H1 (cell line): ENCODE data around the gene CD99. TPM values are rescaled to one million over a fixed set of nuclear protein-coding genes. Genes with fewer than 3 reads are reported as not detected.
A peak's percentile ranks its signal among the peaks of the same experiment; 100 is the strongest.

Experiments
- CTCF ChIA-PET: fragments of 300-600 bp; sonication (Branson Sonifier 250); formaldehyde crosslinking; loops from one replicate; lab custom pipeline; 2021; ENCODE audit not compliant: partially characterized antibody; lab: Charles Lee
- POLR2A ChIA-PET: fragments of 300-600 bp; sonication (Branson Sonifier 250); formaldehyde crosslinking; loops from one replicate; lab custom pipeline; 2021; ENCODE audit warnings: inconsistent platforms; ENCODE audit not compliant: partially characterized antibody; lab: Charles Lee
- DNase-seq, 2 experiments: peaks; one replicate each; pipeline versions ENCODE4 v3.0.0 to v3.0.0-alpha.2; 2010 to 2022; ENCODE audit warnings: low spot score in 2 of 2, low read depth in 1 of 2, mixed read lengths in 1 of 2
- FAIRE-seq: peaks from 2 replicates; lab custom pipeline; 2011; peaks lifted over from hg19 to GRCh38; lab: Jason Lieb, UNC
- H2AFZ ChIP-seq: 2 replicates; pipeline ENCODE4 v1.8.1; 2012; ENCODE audit warnings: low read length, inconsistent platforms
- H2AK5ac ChIP-seq: 2 replicates; pipeline ENCODE4 v1.6.1; 2013; ENCODE audit warnings: low read depth, low read length
- H2BK120ac ChIP-seq: replicated peaks from 2 replicates; pipeline ENCODE3; 2013; ENCODE audit warnings: low read depth, low read length, inconsistent platforms
- H2BK12ac ChIP-seq: 2 replicates; pipeline ENCODE4 v1.6.1; 2013; ENCODE audit warnings: low read depth, low read length
- H2BK15ac ChIP-seq: 2 replicates; pipeline ENCODE4 v1.6.1; 2013; ENCODE audit warnings: low read length
- H2BK20ac ChIP-seq: 2 replicates; pipeline ENCODE4 v1.6.1; 2013; ENCODE audit warnings: low read length
- H2BK5ac ChIP-seq: 2 replicates; pipeline ENCODE4 v1.6.1; 2013; ENCODE audit warnings: low read depth, low read length
- H3K14ac ChIP-seq: 2 replicates; pipeline ENCODE4 v1.6.1; 2013; ENCODE audit warnings: inconsistent platforms; ENCODE audit not compliant: insufficient read length
- H3K18ac ChIP-seq: 2 replicates; pipeline ENCODE4 v1.6.1; 2013; ENCODE audit warnings: low read length; ENCODE audit errors: extremely low read depth
- H3K23ac ChIP-seq: 2 replicates; pipeline ENCODE4 v1.6.1; 2013; ENCODE audit warnings: inconsistent platforms; ENCODE audit not compliant: insufficient read length
- H3K23me2 ChIP-seq: 2 replicates; pipeline ENCODE4 v1.6.1; 2013; ENCODE audit warnings: low read depth, low read length
- H3K27ac ChIP-seq: 2 replicates; pipeline ENCODE4 v1.6.1; 2011; ENCODE audit warnings: low read depth, low read length, inconsistent platforms
- H3K27me3 ChIP-seq, 4 experiments: replicated peaks in 1 of 4; 1 replicate in 1 of 4; 2 replicates in 3 of 4; pipeline versions ENCODE4 v1.6.1 to v1.8.1; 2011 to 2013; ENCODE audit warnings: low read length in 3 of 4, mild to moderate bottlenecking in 3 of 4, inconsistent platforms in 2 of 4, mixed read lengths in 2 of 4, moderate library complexity in 1 of 4; ENCODE audit not compliant: control insufficient read depth in 3 of 4, insufficient read depth in 3 of 4; ENCODE audit errors: extremely low read depth in 1 of 4
- H3K36me3 ChIP-seq, 4 experiments: 2 replicates each; pipeline versions ENCODE4 v1.6.1 to v1.8.1; 2011 to 2013; ENCODE audit warnings: mild to moderate bottlenecking in 4 of 4, low read length in 3 of 4, moderate library complexity in 2 of 4, control low read depth in 1 of 4, inconsistent platforms in 1 of 4; ENCODE audit not compliant: insufficient read depth in 4 of 4, control insufficient read depth in 2 of 4
- H3K4ac ChIP-seq: replicated peaks from 2 replicates; pipeline ENCODE3; 2013; ENCODE audit warnings: low read length, low read depth, mixed read lengths, inconsistent platforms; ENCODE audit not compliant: insufficient read length
- H3K4me1 ChIP-seq, 4 experiments: replicated peaks in 1 of 4; 1 replicate in 1 of 4; 2 replicates in 3 of 4; pipeline versions ENCODE4 v1.6.1 to v1.8.1; 2011 to 2013; ENCODE audit warnings: low read length in 3 of 4, inconsistent platforms in 2 of 4, mixed read lengths in 1 of 4; ENCODE audit not compliant: insufficient read depth in 4 of 4, control insufficient read depth in 3 of 4
- H3K4me2 ChIP-seq, 2 experiments: 2 replicates each; pipeline versions ENCODE4 v1.6.1 to v1.8.1; 2011 to 2013; ENCODE audit warnings: low read depth in 2 of 2, low read length in 2 of 2, control low read depth in 1 of 2, inconsistent platforms in 1 of 2, mild to moderate bottlenecking in 1 of 2; ENCODE audit not compliant: insufficient read depth in 1 of 2
- H3K4me3 ChIP-seq, 4 experiments: fragments of 200-600, 300-600 bp in 1 of 4; sonication (generic), shearing (Covaris generic), sonication (Bioruptor Twin) in 1 of 4; 2 replicates each; pipeline versions ENCODE4 v1.5.1 to v1.8.1; 2011 to 2016; ENCODE audit warnings: low read length in 4 of 4, low read depth in 3 of 4, control low read depth in 2 of 4, inconsistent platforms in 2 of 4, mild to moderate bottlenecking in 2 of 4, mixed read lengths in 1 of 4, moderate library complexity in 1 of 4; ENCODE audit not compliant: insufficient read depth in 2 of 4; ENCODE audit errors: extremely low read depth in 1 of 4
- H3K56ac ChIP-seq: replicated peaks from 2 replicates; pipeline ENCODE3; 2013; ENCODE audit warnings: low read depth, mild to moderate bottlenecking, mixed read lengths, low read length, inconsistent platforms; ENCODE audit not compliant: insufficient read length
- H3K79me1 ChIP-seq: 2 replicates; pipeline ENCODE4 v1.6.1; 2013; ENCODE audit warnings: low read depth, low read length, control low read depth
- H3K79me2 ChIP-seq, 2 experiments: 2 replicates each; pipeline versions ENCODE4 v1.6.1 to v1.8.1; 2012 to 2013; ENCODE audit warnings: low read length in 2 of 2, mild to moderate bottlenecking in 2 of 2, inconsistent platforms in 1 of 2; ENCODE audit not compliant: insufficient read depth in 2 of 2, control insufficient read depth in 1 of 2
- H3K9ac ChIP-seq, 4 experiments: replicated peaks in 1 of 4; 1 replicate in 1 of 4; 2 replicates in 3 of 4; pipeline versions ENCODE4 v1.6.1 to v1.8.1; 2011 to 2013; ENCODE audit warnings: low read depth in 3 of 4, low read length in 3 of 4, control low read depth in 2 of 4, mild to moderate bottlenecking in 2 of 4, moderate library complexity in 2 of 4, inconsistent platforms in 1 of 4; ENCODE audit errors: extremely low read depth in 1 of 4
- H3K9me3 ChIP-seq, 2 experiments: 2 replicates each; pipeline versions ENCODE4 v1.6.1 to v1.8.1; 2012 to 2013; ENCODE audit warnings: mild to moderate bottlenecking in 2 of 2, moderate library complexity in 2 of 2, control low read depth in 1 of 2, inconsistent platforms in 1 of 2, low read depth in 1 of 2, low read length in 1 of 2, mixed read lengths in 1 of 2; ENCODE audit not compliant: insufficient read depth in 2 of 2
- H4K20me1 ChIP-seq, 2 experiments: replicated peaks in 1 of 2; 2 replicates each; pipeline versions ENCODE3 to v1.8.1; 2011 to 2013; ENCODE audit warnings: inconsistent platforms in 2 of 2, low read length in 2 of 2, mild to moderate bottlenecking in 1 of 2; ENCODE audit not compliant: insufficient read depth in 2 of 2, control insufficient read depth in 1 of 2
- H4K5ac ChIP-seq: 2 replicates; pipeline ENCODE4 v1.6.1; 2013; ENCODE audit warnings: low read length, low read depth, mixed read lengths, inconsistent platforms; ENCODE audit not compliant: insufficient read length
- H4K8ac ChIP-seq: 2 replicates; pipeline ENCODE4 v1.8.0; 2013; ENCODE audit warnings: mild to moderate bottlenecking, moderate library complexity, low read length, inconsistent platforms; ENCODE audit not compliant: insufficient read depth; ENCODE audit errors: extremely low read depth
- H4K91ac ChIP-seq: replicated peaks from 2 replicates; pipeline ENCODE3; 2013; ENCODE audit warnings: low read length, mixed read lengths, inconsistent platforms; ENCODE audit not compliant: insufficient read length
- MAFK ChIP-seq: IDR thresholded peaks from 2 replicates; pipeline ENCODE4 v1.6.1; 2012; ENCODE audit warnings: low read depth, mild to moderate bottlenecking, improper control_type of control experiment, low read length
- RAD21 ChIP-seq, 2 experiments: IDR thresholded peaks in 1 of 2; conservative IDR thresholded peaks in 1 of 2; 2 replicates each; pipeline ENCODE4 v1.6.1; 2011; ENCODE audit warnings: low read depth in 2 of 2, low read length in 2 of 2, improper control_type of control experiment in 1 of 2, inconsistent platforms in 1 of 2, mild to moderate bottlenecking in 1 of 2, moderate library complexity in 1 of 2
- SAP30 ChIP-seq: fragments of 300-600 bp; sonication (generic); IDR thresholded peaks from 2 replicates; pipeline ENCODE4 v1.7.1; 2012; ENCODE audit warnings: low read length, moderate library complexity, mild to moderate bottlenecking, inconsistent platforms; ENCODE audit not compliant: insufficient read depth, insufficient replicate concordance
- SIX5 ChIP-seq: IDR thresholded peaks from 2 replicates; pipeline ENCODE4 v1.6.1; 2011; ENCODE audit warnings: mild to moderate bottlenecking, low read depth, low read length
- SP1 ChIP-seq: IDR thresholded peaks from 2 replicates; pipeline ENCODE4 v1.6.1; 2011; ENCODE audit warnings: low read depth, low read length
- TAF1 ChIP-seq: IDR thresholded peaks from 2 replicates; pipeline ENCODE4 v1.6.1; 2011; ENCODE audit warnings: mild to moderate bottlenecking, low read depth, low read length
- WGBS, 2 experiments: shearing (Covaris generic) in 1 of 2; methylation state at CpG; one replicate each; pipeline versions ENCODE4 v1.1.6 to v1.1.7; 2013 to 2015; ENCODE audit warnings: low lambda C conversion rate in 2 of 2, mixed read lengths in 2 of 2, inconsistent platforms in 1 of 2, low coverage in 1 of 2, missing lambda C conversion rate in 1 of 2; ENCODE audit not compliant: insufficient replicate concordance in 2 of 2, insufficient coverage in 1 of 2, insufficient read length in 1 of 2; ENCODE audit errors: extremely low coverage in 1 of 2, missing lambda C conversion rate in 1 of 2; 5-methylcytosine and 5-hydroxymethylcytosine counted together
- polyA plus RNA-seq, 7 experiments: library from polyadenylated mRNA; depleted of rRNA in 3 of 7; stranded (reverse) in 5 of 7; unstranded in 2 of 7; fragments of >200 nt in 5 of 7; fragments of 200-250 nt in 2 of 7; gene quantifications; 1 replicate in 5 of 7; 2 replicates in 1 of 7; 4 replicates in 1 of 7; pipeline versions ENCODE4 v1.2.1 to v1.2.3, GENCODE V29; 2011 to 2013; ENCODE audit warnings: missing spikeins in 2 of 7, mixed read lengths in 2 of 7
- total RNA-seq: library from RNA; stranded (reverse); fragmentation: NEBNext Ultra II Directional; extraction: Animal tissue kit (Norgen Biotek cat#: 25700); gene quantifications from 2 replicates; pipeline ENCODE4 v1.2.1, GENCODE V29; 2021

CD99 gene
- total and polyA plus RNA-seq, 2 of the 8 experiments (the other 6 are each of a cell fraction or from before 2014, with no cell fraction given), result 30.1 to 47.8 TPM

DNA sequence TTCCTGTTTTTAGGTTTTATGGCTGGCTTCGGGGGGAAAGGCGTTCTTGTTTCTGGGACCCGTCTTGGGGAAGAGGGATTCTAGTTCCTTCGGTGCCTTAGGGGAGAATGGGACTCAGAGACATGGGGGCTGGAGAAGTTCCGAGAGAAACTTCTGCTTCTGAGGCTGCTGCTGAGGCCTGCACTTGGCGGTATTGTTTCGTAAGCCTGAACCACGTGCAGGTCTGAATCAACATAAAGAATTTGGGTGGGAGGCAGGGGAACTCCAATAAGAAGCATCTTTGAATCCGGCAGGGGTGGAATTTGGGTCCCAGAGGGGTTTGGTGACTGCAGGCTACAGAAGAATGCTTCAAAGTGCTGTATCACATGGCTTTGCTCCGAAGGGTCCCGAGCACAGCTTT, 75.8 kb downstream of the CD99 start:
- Histone ChIP-seq H2BK15ac (no peak overlapping the region), H3K9ac (no peak overlapping the region), H4K91ac (peak overlapping the region; percentile 85), H3K23ac (no peak overlapping the region), H2BK20ac (no peak overlapping the region), H3K4me3 (no peak overlapping the region), H3K36me3 (no peaks in the 10 kb centered on the region), H2BK120ac (no peak overlapping the region), H4K8ac (no peak overlapping the region), H2AK5ac (no peak overlapping the region), H3K18ac (no peak overlapping the region), H3K27ac (no peak overlapping the region), H3K79me2 (no peaks in the 10 kb centered on the region), H2BK12ac (no peak overlapping the region), H3K4me2 (no peak overlapping the region), H3K79me1 (no peaks in the 10 kb centered on the region), H3K4ac (no peak overlapping the region), H2AFZ (no peak overlapping the region), H3K56ac (no peak overlapping the region), H3K27me3 (no peaks in the 10 kb centered on the region; a peak in 1 of 7 replicates), H3K14ac (no peak overlapping the region), H3K23me2 (no peaks in the 10 kb centered on the region; the same call in 1 of the 2 replicates), H3K4me1 (peaks cover 0 to 5% (median 4%) of the 10 kb centered on the region in 4 experiments; a peak in 4 of 7 replicates), H4K20me1 (no peaks in the 10 kb centered on the region), H4K5ac (no peak overlapping the region), H3K9me3 (no peaks in the 10 kb centered on the region), H2BK5ac (no peak overlapping the region)
- CTCF ChIA-PET, result no interaction called here
- DNase-seq (no peak), FAIRE-seq (no peak)
- TF ChIP-seq SIX5, result no peak
- no peak for TF ChIP-seq SP1
- TF ChIP-seq TAF1, result no peak
- TF ChIP-seq RAD21 (IDR thresholded peaks at IDR 0.05 in 1 of 2, conservative IDR thresholded peaks at IDR 0.05 in 1 of 2; ENCODE audit: low read depth in 2 of 2, low read length in 2 of 2), result no peak
- TF ChIP-seq SAP30, result no peak
- no peak for TF ChIP-seq MAFK
- WGBS, 2 experiments, result 86% methylated on average over 11 of the region's 11 CpGs; no CpG with 5 or more reads in 1 of the 2 experiments
- POLR2A ChIA-PET, result no interaction called here
